ACC112 (cell line): ENCODE data around the gene PPTC7.

Source experiments
- H2AFZ ChIP-seq: fragments of 200-600 bp; sonication (generic); one replicate; pipeline ENCODE4 v1.6.0; 2017; ENCODE audit warnings: antibody characterized with exemption, low read length; ENCODE audit not compliant: unreplicated experiment
- H3K27ac ChIP-seq: fragments of 200-600 bp; sonication (generic); 2 replicates; pipeline ENCODE4 v1.5.1; 2014; ENCODE audit warnings: low read depth, mild to moderate bottlenecking, antibody characterized with exemption, low read length, moderate library complexity
- H3K27me3 ChIP-seq: fragments of 200-600 bp; sonication (generic); 2 replicates; pipeline ENCODE4 v1.6.1; 2014; ENCODE audit warnings: mild to moderate bottlenecking, antibody characterized with exemption, low read length, moderate library complexity, mixed read lengths; ENCODE audit not compliant: insufficient read depth
- H3K36me3 ChIP-seq: fragments of 200-600 bp; sonication (generic); 2 replicates; pipeline ENCODE4 v1.6.1; 2016; ENCODE audit warnings: mild to moderate bottlenecking, antibody characterized with exemption, low read length, moderate library complexity, mixed read lengths; ENCODE audit not compliant: insufficient read depth
- H3K4me1 ChIP-seq: fragments of 200-600 bp; sonication (generic); one replicate; pipeline ENCODE4 v1.6.1; 2016; ENCODE audit warnings: low read length, mixed read lengths; ENCODE audit not compliant: insufficient read depth, unreplicated experiment, control insufficient read depth
- H3K4me3 ChIP-seq: fragments of 200-600 bp; sonication (generic); 2 replicates; pipeline ENCODE4 v1.5.1; 2014; ENCODE audit warnings: mild to moderate bottlenecking, low read depth, low read length
- H3K79me2 ChIP-seq: fragments of 200-600 bp; sonication (generic); one replicate; pipeline ENCODE4 v1.6.0; 2016; ENCODE audit warnings: low read length; ENCODE audit not compliant: control insufficient read depth, unreplicated experiment, insufficient read depth

PPTC7 gene

GRCh38 chr12:110503432-110503831 lies 79.7 kb downstream of the PPTC7 start:
- Histone ChIP-seq H2AFZ (no peak overlapping the region), H3K4me1 (peaks cover 27% of the 10 kb centered on the region), H3K27ac (no peak overlapping the region), H3K36me3 (no peaks in the 10 kb centered on the region; the same call in 1 of the 2 replicates), H3K79me2 (peaks cover 33% of the 10 kb centered on the region), H3K27me3 (no peaks in the 10 kb centered on the region), H3K4me3 (no peak overlapping the region)

GRCh38 chr12:110501752-110502738 lies 81.1 kb downstream of the PPTC7 start, which contains the start of the genes RAD9B and VPS29:
RAD9B (plus strand) TSS chr12:110502331; CDS start chr12:110502338, 7 bp downstream.
VPS29 (minus strand) TSS chr12:110502111; CDS start chr12:110502051, 60 bp downstream.
- H3K36me3 ChIP-seq = no peaks in the 10 kb centered on the region; the same call in 1 of the 2 replicates
- H3K4me1 ChIP-seq = peaks cover 29% of the 10 kb centered on the region
- H3K27ac ChIP-seq = peak within 1 kb of the TSS; percentile 83
- H2AFZ ChIP-seq = peak within 1 kb of the TSS; percentile 93
- peaks cover 45% of the 10 kb centered on the region for H3K79me2 ChIP-seq
- H3K27me3 ChIP-seq = no peaks in the 10 kb centered on the region
- peak within 1 kb of the TSS; percentile 91 for H3K4me3 ChIP-seq

GRCh38 chr12:110501399-110501751 lies 81.7 kb downstream of the PPTC7 start:
- peak overlapping the region; percentile 83 for H3K27ac ChIP-seq
- no peaks in the 10 kb centered on the region for H3K27me3 ChIP-seq
- H3K79me2 ChIP-seq = peaks cover 50% of the 10 kb centered on the region
- H3K36me3 ChIP-seq = peaks cover 5% of the 10 kb centered on the region; the same call in 1 of the 2 replicates
- peaks cover 29% of the 10 kb centered on the region for H3K4me1 ChIP-seq
- H3K4me3 ChIP-seq = peak overlapping the region; percentile 91
- peak overlapping the region; percentile 70 for H2AFZ ChIP-seq

- Histone ChIP-seq H3K4me3 (peak overlapping the region; percentile 91), H3K79me2 (peaks cover 59% of the 10 kb centered on the region)
Observed at GRCh38 chr12:110498984-110499706, 84.0 kb downstream of the PPTC7 start.

More at GRCh38 chr12:110498984-110499706, 84.0 kb downstream of the PPTC7 start:
- H3K27me3 ChIP-seq = no peaks in the 10 kb centered on the region
- H3K4me1 ChIP-seq = peaks cover 29% of the 10 kb centered on the region
- peak overlapping the region; percentile 83 for H3K27ac ChIP-seq
- peaks cover 17% of the 10 kb centered on the region for H3K36me3 ChIP-seq
- H2AFZ ChIP-seq = no peak overlapping the region
